ENCODE results near the gene CRYBB2.
"Not testable (repeated sequence)": the region's sequence is repeated elsewhere in the genome, so short reads cannot be mapped to it uniquely, and the experiment has no call there.

DNA sequence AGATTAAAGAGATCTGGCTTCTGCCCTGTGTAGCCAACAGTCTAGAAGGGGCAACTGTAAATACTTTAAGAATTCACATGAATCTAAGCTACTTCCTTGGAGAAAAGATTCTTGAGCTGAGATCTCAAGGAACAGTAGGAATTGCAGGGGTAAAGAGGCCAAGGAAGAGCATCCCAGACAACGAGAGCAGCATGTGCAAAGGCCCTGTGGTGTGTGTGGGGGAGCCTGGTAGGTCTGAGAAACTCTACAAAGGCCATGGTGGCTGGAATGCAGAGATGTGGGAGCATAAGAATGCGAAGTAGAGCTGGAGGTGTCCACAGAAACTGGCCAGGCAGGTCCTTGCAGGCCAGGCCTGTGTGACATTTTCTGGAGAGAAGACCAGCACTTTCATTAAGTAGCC lies 11.3 kb downstream of the CRYBB2 start:
- not testable (repeated sequence) for TF ChIP-seq CTCF, EP300 (IDR thresholded peaks at IDR 0.05)
